H9 (cell line): ENCODE results near the gene GLRX2. TPM values are rescaled to one million over a fixed set of nuclear protein-coding genes. Genes with fewer than 3 reads are reported as not detected.

Source experiments
- DNase-seq: peaks from one replicate; pipeline ENCODE4 v3.0.0-alpha.2; 2017
- H2AFZ ChIP-seq: one replicate; pipeline ENCODE4 v1.6.1; 2013; ENCODE audit warnings: mild to moderate bottlenecking, low read length, control low read depth, moderate library complexity
- H2AK5ac ChIP-seq: 2 replicates; pipeline ENCODE4 v1.6.1; 2013; ENCODE audit warnings: low read length, control low read depth, mixed read lengths; ENCODE audit not compliant: insufficient read length
- H2BK120ac ChIP-seq: one replicate; pipeline ENCODE4 v1.6.1; 2013; ENCODE audit warnings: low read depth, mild to moderate bottlenecking, low read length, control low read depth, inconsistent platforms; ENCODE audit not compliant: poor library complexity, severe bottlenecking
- H2BK12ac ChIP-seq: 2 replicates; pipeline ENCODE4 v1.6.1; 2013; ENCODE audit warnings: low read length, control low read depth, mixed read lengths, low read depth; ENCODE audit not compliant: insufficient read length
- H2BK15ac ChIP-seq: 2 replicates; pipeline ENCODE4 v1.6.1; 2013; ENCODE audit warnings: low read depth, low read length, control low read depth
- H2BK20ac ChIP-seq: one replicate; pipeline ENCODE4 v1.6.1; 2013; ENCODE audit warnings: low read depth, mild to moderate bottlenecking, low read length, control low read depth, inconsistent platforms; ENCODE audit not compliant: poor library complexity, severe bottlenecking
- H2BK5ac ChIP-seq: 2 replicates; pipeline ENCODE4 v1.6.1; 2013; ENCODE audit warnings: low read length, control low read depth, mixed read lengths; ENCODE audit not compliant: insufficient read length
- H3K14ac ChIP-seq: 2 replicates; pipeline ENCODE4 v1.6.1; 2013; ENCODE audit warnings: low read length, control low read depth; ENCODE audit not compliant: insufficient read depth
- H3K18ac ChIP-seq: 2 replicates; pipeline ENCODE4 v1.6.1; 2013; ENCODE audit warnings: low read depth, mild to moderate bottlenecking, mixed read lengths, low read length, control low read depth; ENCODE audit not compliant: insufficient read length
- H3K23ac ChIP-seq: 2 replicates; pipeline ENCODE4 v1.6.1; 2013; ENCODE audit warnings: low read length, control low read depth, mixed read lengths, low read depth; ENCODE audit not compliant: insufficient read length
- H3K23me2 ChIP-seq: 2 replicates; pipeline ENCODE4 v1.6.1; 2013; ENCODE audit warnings: low read depth, mild to moderate bottlenecking, mixed read lengths, low read length, control low read depth; ENCODE audit not compliant: insufficient read length, poor library complexity, severe bottlenecking
- H3K27ac ChIP-seq: 2 replicates; pipeline ENCODE4 v1.5.1; 2013; ENCODE audit warnings: low read length, control low read depth, mixed read lengths, low read depth; ENCODE audit not compliant: insufficient read length
- H3K27me3 ChIP-seq: 2 replicates; pipeline ENCODE4 v1.6.1; 2013; ENCODE audit warnings: low read length, control low read depth, inconsistent platforms; ENCODE audit not compliant: insufficient read depth
- H3K4ac ChIP-seq: 2 replicates; pipeline ENCODE4 v1.6.1; 2013; ENCODE audit warnings: low read depth, mild to moderate bottlenecking, control low read depth, inconsistent platforms, low read length, moderate library complexity
- H3K4me1 ChIP-seq: 2 replicates; pipeline ENCODE4 v1.6.1; 2013; ENCODE audit warnings: low read length, control low read depth, inconsistent platforms; ENCODE audit not compliant: insufficient read depth
- H3K4me2 ChIP-seq: 2 replicates; pipeline ENCODE4 v1.6.1; 2013; ENCODE audit warnings: low read length, control low read depth, mixed read lengths; ENCODE audit not compliant: insufficient read length, insufficient read depth
- H3K56ac ChIP-seq: 2 replicates; pipeline ENCODE4 v1.6.1; 2013; ENCODE audit warnings: low read depth, mild to moderate bottlenecking, mixed read lengths, low read length, control low read depth; ENCODE audit not compliant: insufficient read length
- H3K79me1 ChIP-seq: 2 replicates; pipeline ENCODE4 v1.6.1; 2013; ENCODE audit warnings: low read depth, mild to moderate bottlenecking, moderate library complexity, low read length, control low read depth, inconsistent platforms; ENCODE audit not compliant: insufficient read depth, poor library complexity, severe bottlenecking
- H3K79me2 ChIP-seq: 2 replicates; pipeline ENCODE4 v1.6.1; 2013; ENCODE audit warnings: low read length, control low read depth, inconsistent platforms; ENCODE audit not compliant: insufficient read depth
- H3K9ac ChIP-seq: 2 replicates; pipeline ENCODE4 v1.6.1; 2013; ENCODE audit warnings: low read length, control low read depth, mixed read lengths; ENCODE audit not compliant: insufficient read length; ENCODE audit errors: extremely low read depth
- H3K9me3 ChIP-seq: one replicate; pipeline ENCODE4 v1.6.1; 2013; ENCODE audit warnings: low read depth, low read length, inconsistent platforms; ENCODE audit not compliant: control insufficient read depth
- H3T11ph ChIP-seq: one replicate; pipeline ENCODE4 v1.6.1; 2013; ENCODE audit warnings: mild to moderate bottlenecking, low read length, control low read depth, inconsistent platforms
- H4K20me1 ChIP-seq: one replicate; pipeline ENCODE4 v1.6.1; 2013; ENCODE audit not compliant: control insufficient read depth, insufficient read length, insufficient read depth
- H4K5ac ChIP-seq: 2 replicates; pipeline ENCODE4 v1.6.1; 2013; ENCODE audit warnings: low read depth, mild to moderate bottlenecking, mixed read lengths, low read length, control low read depth; ENCODE audit not compliant: insufficient read length
- H4K8ac ChIP-seq: replicated peaks from 2 replicates; pipeline ENCODE4 v1.6.1; 2013; ENCODE audit warnings: low read length, control low read depth, mixed read lengths, low read depth; ENCODE audit not compliant: insufficient read length
- H4K91ac ChIP-seq: 2 replicates; pipeline ENCODE4 v1.6.1; 2013; ENCODE audit warnings: low read depth, mild to moderate bottlenecking, moderate library complexity, mixed read lengths, low read length, control low read depth; ENCODE audit not compliant: insufficient read length
- H3K27ac Mint-ChIP-seq, 3 experiments: 2 replicates in 2 of 3; 3 replicates in 1 of 3; pipeline ENCODE4 v1.8.0; 2020 to 2021; ENCODE audit warnings: mixed read lengths in 3 of 3, mild to moderate bottlenecking in 1 of 3, moderate library complexity in 1 of 3
- H3K27me3 Mint-ChIP-seq: 2 replicates; pipeline ENCODE4 v1.8.0; 2021; ENCODE audit warnings: low read depth, mild to moderate bottlenecking, moderate library complexity, mixed read lengths
- H3K36me3 Mint-ChIP-seq, 3 experiments: 2 replicates in 2 of 3; 3 replicates in 1 of 3; pipeline ENCODE4 v1.8.0; 2020 to 2021; ENCODE audit warnings: low read depth in 3 of 3, mixed read lengths in 3 of 3; ENCODE audit not compliant: insufficient read depth in 1 of 3
- H3K4me1 Mint-ChIP-seq, 2 experiments: 2 replicates each; pipeline ENCODE4 v1.8.0; 2020; ENCODE audit warnings: mixed read lengths in 2 of 2
- H3K4me3 Mint-ChIP-seq, 2 experiments: 2 replicates in 1 of 2; 3 replicates in 1 of 2; pipeline ENCODE4 v1.8.0; 2020 to 2021; ENCODE audit warnings: mild to moderate bottlenecking in 2 of 2, mixed read lengths in 2 of 2, moderate library complexity in 1 of 2
- H3K9me3 Mint-ChIP-seq, 2 experiments: 2 replicates in 1 of 2; 3 replicates in 1 of 2; pipeline ENCODE4 v1.8.0; 2020; ENCODE audit warnings: mild to moderate bottlenecking in 2 of 2, mixed read lengths in 2 of 2, moderate library complexity in 1 of 2
- WGBS: extraction: QIAGEN DNeasy Blood & Tissue Kit; methylation state at CpG from one replicate; pipeline ENCODE4 v1.1.7; 2013; ENCODE audit warnings: missing lambda C conversion rate, low lambda C conversion rate, mixed read lengths; ENCODE audit not compliant: insufficient read length; ENCODE audit errors: extremely low coverage; 5-methylcytosine and 5-hydroxymethylcytosine counted together
- total RNA-seq: library from RNA; stranded (reverse); gene quantifications from 2 replicates; pipeline ENCODE4 v1.2.1, GENCODE V29; 2021
- TF ChIP-seq, protein P1 (sequence below): fragments of 200-600 bp; sonication (generic); conservative IDR thresholded peaks from 3 replicates; pipeline ENCODE4 v1.8.0; 2021; ENCODE audit warnings: antibody characterized with exemption, mild to moderate bottlenecking

Gene GLRX2
- total RNA-seq, 1 experiment from 2014 or later, result 10.1 TPM

DNA sequence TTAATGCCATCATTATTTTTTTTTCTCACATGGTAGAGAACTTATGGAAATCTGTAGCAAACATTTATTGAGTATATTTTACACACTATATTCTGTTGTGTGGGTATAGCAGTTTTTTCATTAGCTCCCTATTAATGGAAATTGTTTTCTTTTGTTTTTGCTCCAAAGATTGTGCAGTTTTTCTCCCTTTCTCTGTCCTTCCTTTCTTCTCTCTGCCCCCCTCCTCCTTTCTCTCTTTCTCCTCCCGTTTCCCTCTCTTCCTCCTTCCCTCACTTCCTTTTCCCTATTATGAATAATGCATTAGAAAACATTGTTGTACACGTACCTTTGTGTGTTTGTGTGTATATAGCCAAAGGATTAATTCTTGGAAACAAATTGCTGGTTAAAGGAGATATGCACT lies 37.2 kb upstream of the GLRX2 start:
- no CpG with 5 or more reads among the region's 2 CpGs for WGBS
- DNase-seq, result no peak
- no peaks in the 10 kb centered on the region for H3K79me2 ChIP-seq

More for the DNA sequence above, 37.2 kb upstream of the GLRX2 start:
- H3K18ac ChIP-seq, result no peak overlapping the region
- H4K91ac ChIP-seq, result no peak overlapping the region
- no peak overlapping the region for H2AFZ ChIP-seq
- Mint-ChIP-seq H3K27me3 (no peaks in the 10 kb centered on the region), H3K9me3 (no peaks in the 10 kb centered on the region), H3K4me3 (no peak overlapping the region), H3K4me1 (peaks cover 7 to 10% of the 10 kb centered on the region in 2 experiments), H3K36me3 (peaks cover 38 to 61% (median 57%) of the 10 kb centered on the region in 3 experiments; a peak in 6 of 7 replicates), H3K27ac (no peak overlapping the region)
- TF ChIP-seq, protein P1, sequence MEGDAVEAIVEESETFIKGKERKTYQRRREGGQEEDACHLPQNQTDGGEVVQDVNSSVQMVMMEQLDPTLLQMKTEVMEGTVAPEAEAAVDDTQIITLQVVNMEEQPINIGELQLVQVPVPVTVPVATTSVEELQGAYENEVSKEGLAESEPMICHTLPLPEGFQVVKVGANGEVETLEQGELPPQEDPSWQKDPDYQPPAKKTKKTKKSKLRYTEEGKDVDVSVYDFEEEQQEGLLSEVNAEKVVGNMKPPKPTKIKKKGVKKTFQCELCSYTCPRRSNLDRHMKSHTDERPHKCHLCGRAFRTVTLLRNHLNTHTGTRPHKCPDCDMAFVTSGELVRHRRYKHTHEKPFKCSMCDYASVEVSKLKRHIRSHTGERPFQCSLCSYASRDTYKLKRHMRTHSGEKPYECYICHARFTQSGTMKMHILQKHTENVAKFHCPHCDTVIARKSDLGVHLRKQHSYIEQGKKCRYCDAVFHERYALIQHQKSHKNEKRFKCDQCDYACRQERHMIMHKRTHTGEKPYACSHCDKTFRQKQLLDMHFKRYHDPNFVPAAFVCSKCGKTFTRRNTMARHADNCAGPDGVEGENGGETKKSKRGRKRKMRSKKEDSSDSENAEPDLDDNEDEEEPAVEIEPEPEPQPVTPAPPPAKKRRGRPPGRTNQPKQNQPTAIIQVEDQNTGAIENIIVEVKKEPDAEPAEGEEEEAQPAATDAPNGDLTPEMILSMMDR, result no peak
- H3T11ph ChIP-seq, result no peak overlapping the region
- H4K8ac ChIP-seq, result no peak overlapping the region
- H4K5ac ChIP-seq, result no peak overlapping the region
- no peak overlapping the region for H2BK20ac ChIP-seq
- no peaks in the 10 kb centered on the region for H3K23me2 ChIP-seq
- no peaks in the 10 kb centered on the region for H4K20me1 ChIP-seq
- H2BK5ac ChIP-seq, result no peak overlapping the region
- no peaks in the 10 kb centered on the region for H3K27me3 ChIP-seq
- no peak overlapping the region for H2BK120ac ChIP-seq
- H3K4me1 ChIP-seq, result peaks cover 4% of the 10 kb centered on the region; the same call in 1 of the 2 replicates
- no peak overlapping the region for H2AK5ac ChIP-seq
- H3K14ac ChIP-seq, result no peak overlapping the region
- no peak overlapping the region for H3K9ac ChIP-seq
- no peaks in the 10 kb centered on the region for H3K9me3 ChIP-seq
- no peaks in the 10 kb centered on the region for H3K79me1 ChIP-seq
- H3K23ac ChIP-seq, result no peak overlapping the region
- no peak overlapping the region for H2BK12ac ChIP-seq
- no peak overlapping the region for H3K56ac ChIP-seq
- no peak overlapping the region for H2BK15ac ChIP-seq
- no peak overlapping the region for H3K4me2 ChIP-seq
- no peak overlapping the region for H3K4ac ChIP-seq
- no peak overlapping the region for H3K27ac ChIP-seq
